KMS-11 (cell line): ENCODE data around the gene OR51B5.
"Not testable (repeated sequence)": the region's sequence is repeated elsewhere in the genome, so short reads cannot be mapped to it uniquely, and the experiment has no call there.

Experiments
- H2AFZ ChIP-seq: fragments of 200-600 bp; sonication (generic); 2 replicates; pipeline ENCODE4 v1.6.1; 2016; ENCODE audit warnings: antibody characterized with exemption, mixed run types, low read depth
- H3K27ac ChIP-seq: fragments of 200-600 bp; sonication (generic); 2 replicates; pipeline ENCODE4 v1.6.1; 2016; ENCODE audit warnings: mild to moderate bottlenecking, mixed run types
- H3K27me3 ChIP-seq: fragments of 200-600 bp; sonication (generic); 2 replicates; pipeline ENCODE4 v1.6.1; 2017; ENCODE audit warnings: mild to moderate bottlenecking, low read depth, mixed run types, moderate library complexity; ENCODE audit not compliant: insufficient read depth
- H3K36me3 ChIP-seq: fragments of 200-600 bp; sonication (generic); 2 replicates; pipeline ENCODE4 v1.6.1; 2017; ENCODE audit warnings: mild to moderate bottlenecking, mixed run types; ENCODE audit not compliant: insufficient read depth
- H3K4me1 ChIP-seq: fragments of 200-600 bp; sonication (generic); 2 replicates; pipeline ENCODE4 v1.6.1; 2016; ENCODE audit warnings: mild to moderate bottlenecking, low read depth, mixed run types; ENCODE audit not compliant: poor library complexity, severe bottlenecking
- H3K4me2 ChIP-seq: fragments of 200-600 bp; sonication (generic); 2 replicates; pipeline ENCODE4 v1.7.0; 2016; ENCODE audit warnings: mild to moderate bottlenecking, mixed run types
- H3K4me3 ChIP-seq: fragments of 200-600 bp; sonication (generic); IDR thresholded peaks from 2 replicates; pipeline ENCODE4 v1.6.1; 2017; ENCODE audit warnings: low read depth, low read length, mixed read lengths; ENCODE audit not compliant: insufficient read depth
- H3K79me2 ChIP-seq: fragments of 200-600 bp; sonication (generic); 2 replicates; pipeline ENCODE4 v1.6.1; 2016; ENCODE audit warnings: low read depth, mixed run types; ENCODE audit not compliant: insufficient read depth
- H3K9ac ChIP-seq: fragments of 200-600 bp; sonication (generic); 2 replicates; pipeline ENCODE4 v1.6.1; 2016; ENCODE audit warnings: mild to moderate bottlenecking, mixed run types
- H4K20me1 ChIP-seq: fragments of 200-600 bp; sonication (generic); 2 replicates; pipeline ENCODE4 v1.6.1; 2016; ENCODE audit warnings: mild to moderate bottlenecking, mixed run types; ENCODE audit not compliant: insufficient read depth
- CTCF ChIP-seq: fragments of 200-600 bp; sonication (generic); conservative IDR thresholded peaks from 2 replicates; pipeline ENCODE4 v1.6.1; 2017; ENCODE audit warnings: low read depth, mild to moderate bottlenecking, antibody characterized with exemption, low read length, moderate library complexity, mixed read lengths

The OR51B5 gene

GRCh38 chr11:5297721-5298323, 45.5 kb downstream of the OR51B5 start:
- Histone ChIP-seq H3K9ac (no peak overlapping the region), H3K36me3 (no peaks in the 10 kb centered on the region), H3K79me2 (no peaks in the 10 kb centered on the region), H4K20me1 (no peaks in the 10 kb centered on the region), H3K4me1 (no peaks in the 10 kb centered on the region), H3K4me3 (no peak overlapping the region), H3K27me3 (no peaks in the 10 kb centered on the region), H3K4me2 (no peak overlapping the region), H3K27ac (no peak overlapping the region), H2AFZ (no peak overlapping the region)
- TF ChIP-seq CTCF: no peak

GRCh38 chr11:5294342-5294995, 48.9 kb downstream of the OR51B5 start:
- H3K4me2 ChIP-seq, H3K4me1 ChIP-seq: not testable (repeated sequence)

GRCh38 chr11:5293028-5293427, 50.3 kb downstream of the OR51B5 start:
- Histone ChIP-seq H2AFZ (no peak overlapping the region), H4K20me1 (no peaks in the 10 kb centered on the region), H3K27ac (no peak overlapping the region), H3K4me3 (no peak overlapping the region), H3K79me2 (no peaks in the 10 kb centered on the region), H3K27me3 (no peaks in the 10 kb centered on the region), H3K4me1 (no peaks in the 10 kb centered on the region), H3K4me2 (no peak overlapping the region), H3K9ac (no peak overlapping the region), H3K36me3 (no peaks in the 10 kb centered on the region)
- no peak for TF ChIP-seq CTCF

More at GRCh38 chr11:5294342-5294995, 48.9 kb downstream of the OR51B5 start:
- not testable (repeated sequence) for H3K27ac ChIP-seq, H2AFZ ChIP-seq, H3K27me3 ChIP-seq, H3K9ac ChIP-seq, H3K79me2 ChIP-seq, H3K36me3 ChIP-seq, H4K20me1 ChIP-seq, H3K4me3 ChIP-seq
